Measurements from ENCODE around the gene KLF7. TPM values are rescaled to one million over a fixed set of nuclear protein-coding genes. Genes with fewer than 3 reads are reported as not detected.

Gene KLF7
- polyA plus RNA-seq, 2 of the 4 experiments (the other 2 are of a cell fraction) = 17.8 to 29.8 TPM

DNA sequence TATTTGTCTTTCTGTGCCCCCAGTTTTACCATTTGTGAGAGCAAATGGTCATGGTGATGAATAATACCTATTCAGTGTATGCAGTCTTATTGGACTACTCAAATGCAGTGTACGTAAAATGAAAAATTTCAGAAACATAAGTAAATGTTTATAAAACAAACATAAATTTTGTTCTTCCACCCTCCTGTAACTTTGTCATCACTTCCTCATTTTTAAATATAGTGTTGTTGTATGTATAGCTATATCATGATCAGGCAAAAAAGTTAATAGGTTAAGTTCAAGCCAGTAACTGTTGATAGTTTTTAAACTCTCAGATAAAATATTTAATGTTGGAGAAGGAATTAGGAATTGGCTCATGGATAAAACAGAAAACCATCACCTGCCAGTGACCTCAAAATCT, 93.2 kb downstream of the KLF7 start:
- Histone ChIP-seq H3K4me2 (no peak overlapping the region), H3K4me1 (no peaks in the 10 kb centered on the region), H3K9me3 (no peaks in the 10 kb centered on the region), H3K27ac (no peak overlapping the region), H3K4me3 (no peak overlapping the region)
- TF ChIP-seq CTCF (IDR thresholded peaks at IDR 0.05) = no peak
- TF ChIP-seq KDM5A (IDR thresholded peaks at IDR 0.05) = no peak
- TF ChIP-seq CHD4 (IDR thresholded peaks at IDR 0.05; ENCODE audit: borderline replicate concordance) = no peak
- no peak for TF ChIP-seq FOXS1 (CRISPR knock-in tag; IDR thresholded peaks at IDR 0.05)
- no peak for TF ChIP-seq ZNF302 (CRISPR knock-in tag; IDR thresholded peaks at IDR 0.05)
- ATAC-seq = no peak
- ChIA-PET CTCF (interaction anchor here (1.3 kb wide), 1 partner anchor 401 kb away, joined by 3 read pairs; no protein-coding TSS in a partner anchor), POLR2A (no interaction called here)
- FAIRE-seq = no peak
- WGBS (ENCODE audit: missing lambda C conversion rate) = 93% methylated on average over 1 of the region's 1 CpG
- DNase-seq (ENCODE audit: low read depth in 1 of 2, low spot score in 1 of 2) = no peak

GRCh38 chr2:207071820-207072219, 93.9 kb downstream of the KLF7 start:
- Histone ChIP-seq H3K4me2 (no peak overlapping the region), H3K4me3 (no peak overlapping the region), H3K4me1 (no peaks in the 10 kb centered on the region), H3K9me3 (no peaks in the 10 kb centered on the region), H3K27ac (no peak overlapping the region)
- POLR2A ChIA-PET = no interaction called here
- 68% methylated on average over 4 of the region's 4 CpGs for WGBS (ENCODE audit: missing lambda C conversion rate)
- peak; percentile 32 to 41; a peak in 3 of 6 replicates for ATAC-seq
- TF ChIP-seq RNF2 (IDR thresholded peaks at IDR 0.05; ENCODE audit: borderline replicate concordance, low read depth) = no peak
- TF ChIP-seq PBX3 (IDR thresholded peaks at IDR 0.05) = no peak
- TF ChIP-seq ESRRA (IDR thresholded peaks at IDR 0.05; ENCODE audit: borderline replicate concordance, low read length) = no peak
- TF ChIP-seq JUN (IDR thresholded peaks at IDR 0.05) = no peak
- TF ChIP-seq POLR2A (IDR thresholded peaks at IDR 0.05; ENCODE audit: low read length) = no peak
- TF ChIP-seq HOXB5 (CRISPR knock-in tag; IDR thresholded peaks at IDR 0.05) = no peak
- TF ChIP-seq POLR2AphosphoS2 (conservative IDR thresholded peaks at IDR 0.05; ENCODE audit: low read length) = no peak
- TF ChIP-seq KDM1A (IDR thresholded peaks at IDR 0.05; ENCODE audit: low read depth) = no peak
- no peak for TF ChIP-seq KDM5A (IDR thresholded peaks at IDR 0.05)
- TF ChIP-seq HOXA7 (CRISPR knock-in tag; IDR thresholded peaks at IDR 0.05) = no peak
- no peak for TF ChIP-seq ATOH8 (CRISPR knock-in tag; IDR thresholded peaks at IDR 0.05; ENCODE audit: low read depth)
- TF ChIP-seq, protein P1, sequence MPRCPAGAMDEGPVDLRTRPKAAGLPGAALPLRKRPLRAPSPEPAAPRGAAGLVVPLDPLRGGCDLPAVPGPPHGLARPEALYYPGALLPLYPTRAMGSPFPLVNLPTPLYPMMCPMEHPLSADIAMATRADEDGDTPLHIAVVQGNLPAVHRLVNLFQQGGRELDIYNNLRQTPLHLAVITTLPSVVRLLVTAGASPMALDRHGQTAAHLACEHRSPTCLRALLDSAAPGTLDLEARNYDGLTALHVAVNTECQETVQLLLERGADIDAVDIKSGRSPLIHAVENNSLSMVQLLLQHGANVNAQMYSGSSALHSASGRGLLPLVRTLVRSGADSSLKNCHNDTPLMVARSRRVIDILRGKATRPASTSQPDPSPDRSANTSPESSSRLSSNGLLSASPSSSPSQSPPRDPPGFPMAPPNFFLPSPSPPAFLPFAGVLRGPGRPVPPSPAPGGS (IDR thresholded peaks at IDR 0.05) = no peak
- no peak for TF ChIP-seq CHD4 (IDR thresholded peaks at IDR 0.05; ENCODE audit: borderline replicate concordance)
- TF ChIP-seq, protein P2, sequence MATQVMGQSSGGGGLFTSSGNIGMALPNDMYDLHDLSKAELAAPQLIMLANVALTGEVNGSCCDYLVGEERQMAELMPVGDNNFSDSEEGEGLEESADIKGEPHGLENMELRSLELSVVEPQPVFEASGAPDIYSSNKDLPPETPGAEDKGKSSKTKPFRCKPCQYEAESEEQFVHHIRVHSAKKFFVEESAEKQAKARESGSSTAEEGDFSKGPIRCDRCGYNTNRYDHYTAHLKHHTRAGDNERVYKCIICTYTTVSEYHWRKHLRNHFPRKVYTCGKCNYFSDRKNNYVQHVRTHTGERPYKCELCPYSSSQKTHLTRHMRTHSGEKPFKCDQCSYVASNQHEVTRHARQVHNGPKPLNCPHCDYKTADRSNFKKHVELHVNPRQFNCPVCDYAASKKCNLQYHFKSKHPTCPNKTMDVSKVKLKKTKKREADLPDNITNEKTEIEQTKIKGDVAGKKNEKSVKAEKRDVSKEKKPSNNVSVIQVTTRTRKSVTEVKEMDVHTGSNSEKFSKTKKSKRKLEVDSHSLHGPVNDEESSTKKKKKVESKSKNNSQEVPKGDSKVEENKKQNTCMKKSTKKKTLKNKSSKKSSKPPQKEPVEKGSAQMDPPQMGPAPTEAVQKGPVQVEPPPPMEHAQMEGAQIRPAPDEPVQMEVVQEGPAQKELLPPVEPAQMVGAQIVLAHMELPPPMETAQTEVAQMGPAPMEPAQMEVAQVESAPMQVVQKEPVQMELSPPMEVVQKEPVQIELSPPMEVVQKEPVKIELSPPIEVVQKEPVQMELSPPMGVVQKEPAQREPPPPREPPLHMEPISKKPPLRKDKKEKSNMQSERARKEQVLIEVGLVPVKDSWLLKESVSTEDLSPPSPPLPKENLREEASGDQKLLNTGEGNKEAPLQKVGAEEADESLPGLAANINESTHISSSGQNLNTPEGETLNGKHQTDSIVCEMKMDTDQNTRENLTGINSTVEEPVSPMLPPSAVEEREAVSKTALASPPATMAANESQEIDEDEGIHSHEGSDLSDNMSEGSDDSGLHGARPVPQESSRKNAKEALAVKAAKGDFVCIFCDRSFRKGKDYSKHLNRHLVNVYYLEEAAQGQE (IDR thresholded peaks at IDR 0.05) = no peak
- TF ChIP-seq PHF8 (IDR thresholded peaks at IDR 0.05; ENCODE audit: borderline replicate concordance, low read depth) = no peak
- no peak for TF ChIP-seq NFE2L2 (conservative IDR thresholded peaks at IDR 0.05; ENCODE audit: low read length)
- no peak for TF ChIP-seq HOXB13 (CRISPR knock-in tag; IDR thresholded peaks at IDR 0.05; ENCODE audit: low read depth)
- TF ChIP-seq CBX2 (IDR thresholded peaks at IDR 0.05; ENCODE audit: borderline replicate concordance, low read depth) = no peak
- TF ChIP-seq FOSB (CRISPR knock-in tag; IDR thresholded peaks at IDR 0.05) = no peak
- TF ChIP-seq NR3C1 (IDR thresholded peaks at IDR 0.05) = no peak
- no peak for DNase-seq (ENCODE audit: low read depth in 1 of 2, low spot score in 1 of 2)
- CTCF ChIA-PET = interaction anchor here (1.5 kb wide), 1 partner anchor 9 kb away, joined by 4 read pairs; no protein-coding TSS in a partner anchor
- FAIRE-seq = no peak

All from A549 (cell line).